Measurements from ENCODE around the gene DNAH10. TPM values are rescaled to one million over a fixed set of nuclear protein-coding genes. Genes with fewer than 3 reads are reported as not detected.

DNAH10 gene
- total and polyA plus RNA-seq, 2 of the 13 experiments (the other 11 are each of a cell fraction or from before 2014, with no cell fraction given), result 0.01 to 0.02 TPM

DNA sequence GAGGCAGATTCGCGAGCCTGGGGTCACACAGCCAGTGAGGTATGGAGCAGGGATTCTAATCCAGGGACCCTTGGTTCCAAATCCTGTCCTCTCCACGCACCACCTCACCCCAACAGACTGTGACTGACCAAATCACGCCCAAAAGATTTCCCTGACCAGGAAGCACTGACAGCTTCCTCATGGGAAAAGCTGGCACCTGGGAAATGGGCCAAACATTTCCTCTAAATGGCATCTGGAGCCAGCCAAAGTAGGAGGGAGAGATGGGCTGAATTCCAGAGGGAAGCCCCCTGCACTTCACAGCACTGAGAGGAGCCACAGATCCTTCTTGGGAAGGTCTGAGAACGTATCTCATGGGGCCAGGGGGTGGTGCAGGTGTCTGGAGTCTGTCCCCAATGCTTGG lies 181.7 kb downstream of the DNAH10 start (continued):
- TF ChIP-seq, protein P1, sequence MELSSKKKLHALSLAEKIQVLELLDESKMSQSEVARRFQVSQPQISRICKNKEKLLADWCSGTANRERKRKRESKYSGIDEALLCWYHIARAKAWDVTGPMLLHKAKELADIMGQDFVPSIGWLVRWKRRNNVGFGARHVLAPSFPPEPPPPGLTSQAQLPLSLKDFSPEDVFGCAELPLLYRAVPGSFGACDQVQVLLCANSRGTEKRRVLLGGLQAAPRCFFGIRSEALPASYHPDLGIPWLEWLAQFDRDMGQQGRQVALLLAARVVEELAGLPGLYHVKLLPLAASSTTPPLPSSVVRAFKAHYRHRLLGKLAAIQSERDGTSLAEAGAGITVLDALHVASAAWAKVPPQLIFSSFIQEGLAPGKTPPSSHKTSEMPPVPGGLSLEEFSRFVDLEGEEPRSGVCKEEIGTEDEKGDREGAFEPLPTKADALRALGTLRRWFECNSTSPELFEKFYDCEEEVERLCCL (CRISPR knock-in tag; IDR thresholded peaks at IDR 0.05; ENCODE audit: borderline replicate concordance), result no peak
- TF ChIP-seq SMARCC2 (IDR thresholded peaks at IDR 0.05) (no peak), ZNF572 (CRISPR knock-in tag; IDR thresholded peaks at IDR 0.05) (no peak), ERF (CRISPR knock-in tag; IDR thresholded peaks at IDR 0.05) (no peak)

DNA sequence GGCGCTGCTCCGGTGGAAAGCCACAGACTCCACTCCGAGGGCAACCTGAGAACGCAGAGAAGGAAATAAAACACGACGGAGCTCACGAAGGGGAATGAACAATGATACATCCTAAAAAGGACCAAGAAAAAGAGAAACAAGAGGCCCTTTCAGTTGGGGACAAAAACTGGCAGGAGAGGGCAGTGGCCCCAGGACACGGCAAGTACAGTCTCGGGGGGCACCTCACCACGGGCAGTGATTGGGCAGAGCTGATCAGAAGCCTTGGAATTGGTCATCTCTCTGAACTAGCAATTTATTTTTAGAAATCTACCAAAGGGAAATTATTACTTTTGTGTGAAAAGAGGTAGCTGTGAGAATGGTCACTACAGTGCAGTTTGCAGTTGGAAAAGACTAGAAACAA lies 182.6 kb downstream of the DNAH10 start:
- in situ Hi-C loops (cut with HindIII; ENCODE audit: extremely low pct_ligation_motif_present, low pct_unique_long_range_greater_than_20kb), result no loop called here
- no peak for TF ChIP-seq ZNF350 (CRISPR knock-in tag; IDR thresholded peaks at IDR 0.05; ENCODE audit: borderline replicate concordance, low read depth)
- no peak for TF ChIP-seq HDAC2 (CRISPR knock-in tag; IDR thresholded peaks at IDR 0.05)

More for the DNA sequence above, 182.6 kb downstream of the DNAH10 start:
- FAIRE-seq, result no peak
- Histone ChIP-seq H4K20me1 (ENCODE audit: insufficient read depth, low read length) (no peaks in the 10 kb centered on the region), H3K36me3 (replicated peaks in 1 of 2; ENCODE audit: control insufficient read depth in 1 of 2, insufficient read depth in 2 of 2, low read length in 2 of 2) (no peaks in the 10 kb centered on the region; a peak in 1 of 5 replicates), H3K4me2 (ENCODE audit: low read depth, low read length) (no peak overlapping the region), H3K27ac (ENCODE audit: extremely low read length, insufficient read depth, low read length) (no peak overlapping the region), H3K27me3 (ENCODE audit: control insufficient read depth in 1 of 2, insufficient read depth in 2 of 2, low read length in 2 of 2) (no peaks in the 10 kb centered on the region), H3K9ac (ENCODE audit: insufficient read depth, low read depth, low read length) (no peak overlapping the region), H2AFZ (ENCODE audit: low read length) (no peak overlapping the region), H3K9me3 (ENCODE audit: low read length) (no peaks in the 10 kb centered on the region), H3K4me3 (replicated peaks in 1 of 3; ENCODE audit: insufficient read depth in 1 of 3, low read depth in 2 of 3, low read length in 3 of 3) (no peak overlapping the region), H3K79me2 (ENCODE audit: insufficient read depth, low read length) (no peaks in the 10 kb centered on the region), H3K4me1 (ENCODE audit: insufficient read depth, low read length) (peaks cover 21% of the 10 kb centered on the region)
- WGBS (ENCODE audit: low lambda C conversion rate), result 94% methylated on average over 10 of the region's 10 CpGs
- no TSS peak for BruUV-seq (replicated peaks)
- no peak for DNase-seq (ENCODE audit: low spot score)
- ChIA-PET POLR2A (no interaction called here), CTCF (ENCODE audit: low intra/inter-chr PET ratio, low total read pairs) (no interaction called here)
- intact Hi-C loops (cut with micrococcal nuclease; ENCODE audit: unreplicated experiment), result no loop called here
- ATAC-seq, result no peak
